ENCODE measurements around the gene MAPK8IP1.
"Not testable (repeated sequence)": the region's sequence is repeated elsewhere in the genome, so short reads cannot be mapped to it uniquely, and the experiment has no call there.

The MAPK8IP1 gene

GRCh38 chr11:45890886-45891550 is 5.6 kb downstream of the MAPK8IP1 start:
- DNase-seq (ENCODE audit: low spot score), result no peak

- DNase-seq (ENCODE audit: low spot score), result no peak
Measured at GRCh38 chr11:45892856-45893255, 7.4 kb downstream of the MAPK8IP1 start.

- DNase-seq (ENCODE audit: low spot score), result no peak
Measured at GRCh38 chr11:45894555-45895247, 9.2 kb downstream of the MAPK8IP1 start.

GRCh38 chr11:45895553-45896259 is 10.3 kb downstream of the MAPK8IP1 start:
- DNase-seq (ENCODE audit: low spot score), result no peak

GRCh38 chr11:45896422-45896984 is 11.1 kb downstream of the MAPK8IP1 start:
- no peak for DNase-seq (ENCODE audit: low spot score)

GRCh38 chr11:45897556-45897955 is 12.1 kb downstream of the MAPK8IP1 start:
- DNase-seq (ENCODE audit: low spot score), result no peak

GRCh38 chr11:45899086-45899447 is 13.6 kb downstream of the MAPK8IP1 start:
- DNase-seq (ENCODE audit: low spot score), result no peak

- DNase-seq (ENCODE audit: low spot score), result peak; percentile 33
Measured at GRCh38 chr11:45899448-45900174, 14.2 kb downstream of the MAPK8IP1 start.

- DNase-seq (ENCODE audit: low spot score), result not testable (repeated sequence)
Measured at GRCh38 chr11:45900175-45900800, 14.8 kb downstream of the MAPK8IP1 start.

GRCh38 chr11:45900916-45901617 is 15.6 kb downstream of the MAPK8IP1 start:
- no peak for DNase-seq (ENCODE audit: low spot score)

GRCh38 chr11:45901626-45902025 is 16.2 kb downstream of the MAPK8IP1 start:
- no peak for DNase-seq (ENCODE audit: low spot score)

- DNase-seq (ENCODE audit: low spot score), result no peak
Measured at GRCh38 chr11:45902452-45903380, 17.3 kb downstream of the MAPK8IP1 start.

- DNase-seq (ENCODE audit: low spot score), result no peak
Measured at GRCh38 chr11:45904309-45904915, 19.0 kb downstream of the MAPK8IP1 start.

- no peak for DNase-seq (ENCODE audit: low spot score)
Measured at GRCh38 chr11:45905095-45905494, 19.6 kb downstream of the MAPK8IP1 start.

- not testable (repeated sequence) for DNase-seq (ENCODE audit: low spot score)
Measured at GRCh38 chr11:45905576-45905975, 20.1 kb downstream of the MAPK8IP1 start.

- no peak for DNase-seq (ENCODE audit: low spot score)
Measured at GRCh38 chr11:45906096-45906682, 20.7 kb downstream of the MAPK8IP1 start.

GRCh38 chr11:45906965-45907611 is 21.6 kb downstream of the MAPK8IP1 start, which contains the start of gene FREY1:
Gene FREY1 (minus strand): TSS chr11:45907271. CDS start chr11:45907245, 26 bp downstream.
- DNase-seq (ENCODE audit: low spot score), result no peak

GRCh38 chr11:45907911-45908370 is 22.5 kb downstream of the MAPK8IP1 start:
- DNase-seq (ENCODE audit: low spot score), result no peak

Data from NAMALWA (cell line).